K562 (cell line): ENCODE results near the gene MED15. TPM values are rescaled to one million over a fixed set of nuclear protein-coding genes. Genes with fewer than 3 reads are reported as not detected.

ENCODE experiments used
- ATF3 ChIP-seq, 2 experiments: fragments of 450-650 bp in 1 of 2; sonication (generic) in 1 of 2; formaldehyde crosslinking in 1 of 2; IDR thresholded peaks in 1 of 2; conservative IDR thresholded peaks in 1 of 2; 2 replicates each; pipeline versions ENCODE4 v1.6.1 to v1.8.1; 2016 to 2023; ENCODE audit warnings: mild to moderate bottlenecking in 2 of 2, moderate library complexity in 2 of 2, inconsistent platforms in 1 of 2, missing genetic modification reagents in 1 of 2
- CCNT2 ChIP-seq: IDR thresholded peaks from 2 replicates; pipeline ENCODE4 v1.6.1; 2011; ENCODE audit warnings: borderline replicate concordance, low read depth, mild to moderate bottlenecking, moderate library complexity, mixed read lengths, low read length; ENCODE audit not compliant: insufficient read length; ENCODE audit errors: extremely low read depth
- HNRNPH1 ChIP-seq: fragments of 200-400 bp; formaldehyde crosslinking; optimal IDR thresholded peaks from 2 replicates; pipeline ENCODE3; 2017; ENCODE audit warnings: low read depth, mild to moderate bottlenecking, low read length, moderate library complexity
- HNRNPK ChIP-seq: fragments of 200-400 bp; formaldehyde crosslinking; IDR thresholded peaks from one replicate; pipeline ENCODE4 v1.6.1; 2018; ENCODE audit warnings: mild to moderate bottlenecking, low read depth, low read length; ENCODE audit not compliant: poor library complexity, severe bottlenecking
- HNRNPL ChIP-seq: fragments of 200-400 bp; formaldehyde crosslinking; IDR thresholded peaks from 2 replicates; pipeline ENCODE4 v1.6.1; 2017; ENCODE audit warnings: low read depth, mild to moderate bottlenecking, low read length
- MECOM ChIP-seq: fragments of 250-450 bp; sonication (Bioruptor Pico); IDR thresholded peaks from 2 replicates; pipeline ENCODE4 v1.8.0; 2022; ENCODE audit warnings: inconsistent platforms
- NEUROD1 ChIP-seq: fragments of 150-350 bp; IDR thresholded peaks from 2 replicates; pipeline ENCODE4 v1.6.1; 2014; ENCODE audit warnings: borderline replicate concordance, low read length, low read depth; ENCODE audit not compliant: partially characterized antibody
- PHF20 ChIP-seq: fragments of 450-650 bp; IDR thresholded peaks from 2 replicates; pipeline ENCODE4 v1.6.1; 2018; ENCODE audit not compliant: partially characterized antibody
- SETDB1 ChIP-seq: IDR thresholded peaks from one replicate; pipeline ENCODE4 v1.6.1; 2012; ENCODE audit warnings: low read length, control low read depth, inconsistent platforms
- SRSF3 ChIP-seq: fragments of 200-400 bp; formaldehyde crosslinking; IDR thresholded peaks from 2 replicates; pipeline ENCODE4 v1.6.1; 2016; ENCODE audit warnings: mild to moderate bottlenecking, low read length, moderate library complexity; ENCODE audit not compliant: insufficient read depth
- THAP12 ChIP-seq: fragments of 250-450 bp; sonication (Bioruptor Pico); IDR thresholded peaks from 2 replicates; pipeline ENCODE4 v1.9.0; 2021; ENCODE audit warnings: mild to moderate bottlenecking, inconsistent platforms
- ZBTB40 ChIP-seq, 2 experiments: fragments of 450-650 bp in 1 of 2; sonication (generic) in 1 of 2; formaldehyde crosslinking in 1 of 2; IDR thresholded peaks; 2 replicates each; pipeline versions ENCODE4 v1.7.1 to v1.9.0; 2016 to 2022; ENCODE audit warnings: inconsistent platforms in 1 of 2, mild to moderate bottlenecking in 1 of 2, missing genetic modification reagents in 1 of 2
- ZNF253 ChIP-seq: fragments of 250-450 bp; sonication (Bioruptor Pico); conservative IDR thresholded peaks from 2 replicates; pipeline ENCODE4 v1.6.1; 2021; ENCODE audit warnings: mild to moderate bottlenecking
- ZZZ3 ChIP-seq: fragments of 450-650 bp; IDR thresholded peaks from 2 replicates; pipeline ENCODE4 v1.6.1; 2016; ENCODE audit warnings: antibody characterized with exemption, mild to moderate bottlenecking, moderate library complexity
- polyA plus RNA-seq, 8 experiments: library from polyadenylated mRNA; depleted of rRNA in 4 of 8; stranded (reverse) in 5 of 8; unstranded in 3 of 8; fragments of >200 nt; fragmentation: Nextera tagmentation in 2 of 8; fragmentation: Illumina TruSeq in 1 of 8; extraction: Ambion mirVana in 2 of 8; extraction: Trizol in 1 of 8; gene quantifications; 2 replicates each; pipeline versions ENCODE4 v1.2.1 to v1.2.3, GENCODE V29; 2011 to 2014; ENCODE audit warnings: inconsistent platforms in 1 of 8, missing spikeins in 1 of 8
- total RNA-seq, 7 experiments: library from RNA; depleted of rRNA in 6 of 7; stranded (reverse); fragments of >200 nt in 6 of 7; fragmentation: Illumina TruSeq in 2 of 7; extraction: Trizol in 2 of 7; gene quantifications; 2 replicates each; pipeline versions ENCODE4 v1.2.1 to v1.2.3, GENCODE V29; 2011 to 2021; ENCODE audit warnings: low replicate concordance in 1 of 7

Gene MED15
- total and polyA plus RNA-seq, 9 of the 15 experiments (the other 6 are each of a cell fraction or from before 2014, with no cell fraction given): 4.0 to 271 (median 60.1) TPM

GRCh38 chr22:20578192-20578591 lies 70.8 kb downstream of the MED15 start (continued):
- TF ChIP-seq ZZZ3: no peak
- TF ChIP-seq ZBTB40 (IDR thresholded peaks at IDR 0.05): no peak
- no peak for TF ChIP-seq ZBTB40 (CRISPR knock-in tag; IDR thresholded peaks at IDR 0.05)
- TF ChIP-seq THAP12 (CRISPR knock-in tag): peak; percentile 48; the same call in 1 of the 2 replicates
- TF ChIP-seq MECOM: no peak
- no peak for TF ChIP-seq ATF3 (IDR thresholded peaks at IDR 0.05)
- no peak for TF ChIP-seq ATF3 (CRISPR knock-in tag; conservative IDR thresholded peaks at IDR 0.05)
- TF ChIP-seq CCNT2: no peak
- no peak for TF ChIP-seq PHF20
- no peak for TF ChIP-seq NEUROD1
- TF ChIP-seq SRSF3: no peak
- no peak for TF ChIP-seq HNRNPH1
- no peak for TF ChIP-seq HNRNPK
- no peak for TF ChIP-seq ZNF253
- no peak for TF ChIP-seq HNRNPL
- no peak for TF ChIP-seq SETDB1
